HL-60 (cell line): Measurements from ENCODE around the gene NCAPH2.
A peak's percentile ranks its signal among the peaks of the same experiment; 100 is the strongest.

Experiments
- DNase-seq, 2 experiments: peaks; one replicate each; pipeline ENCODE4 v3.0.0-alpha.2; 2010 to 2020; ENCODE audit warnings: low read depth in 1 of 2, low spot score in 1 of 2
- H3K27ac ChIP-seq: fragments of 250-450 bp; sonication (Bioruptor Pico); replicated peaks from 2 replicates; pipeline ENCODE4 v1.5.1; 2020; ENCODE audit warnings: mild to moderate bottlenecking, moderate library complexity
- H3K27me3 ChIP-seq: fragments of 250-450 bp; sonication (Bioruptor Pico); 2 replicates; pipeline ENCODE4 v1.5.1; 2021; ENCODE audit warnings: mild to moderate bottlenecking, moderate library complexity; ENCODE audit not compliant: insufficient read depth, poor library complexity, severe bottlenecking
- H3K4me3 ChIP-seq: replicated peaks from 2 replicates; pipeline ENCODE4 v1.5.1; 2011; ENCODE audit warnings: mild to moderate bottlenecking, control low read depth, low read length; ENCODE audit not compliant: insufficient read depth
- GABPA ChIP-seq: IDR thresholded peaks from 2 replicates; pipeline ENCODE4 v1.6.1; 2012; ENCODE audit warnings: low read depth
- POLR2AphosphoS5 ChIP-seq: IDR thresholded peaks from 2 replicates; pipeline ENCODE4 v1.6.1; 2012; ENCODE audit warnings: low read depth
- SPI1 ChIP-seq: IDR thresholded peaks from 2 replicates; pipeline ENCODE4 v1.6.1; 2012; ENCODE audit warnings: low read depth, mild to moderate bottlenecking, borderline replicate concordance
- TF ChIP-seq, protein P1 (sequence below): IDR thresholded peaks from one replicate; pipeline ENCODE4 v1.5.1; 2011; ENCODE audit warnings: low read length, control low read depth, inconsistent platforms; ENCODE audit not compliant: insufficient read depth
- TF ChIP-seq, protein P2 (sequence below): IDR thresholded peaks from 2 replicates; pipeline ENCODE4 v1.6.1; 2012; ENCODE audit warnings: low read depth; ENCODE audit not compliant: insufficient replicate concordance

Gene NCAPH2

GRCh38 chr22:50476868-50477267 is 31.2 kb upstream of the NCAPH2 start:
- TF ChIP-seq POLR2AphosphoS5 (no peak), GABPA (no peak), SPI1 (no peak)
- TF ChIP-seq, protein P1, sequence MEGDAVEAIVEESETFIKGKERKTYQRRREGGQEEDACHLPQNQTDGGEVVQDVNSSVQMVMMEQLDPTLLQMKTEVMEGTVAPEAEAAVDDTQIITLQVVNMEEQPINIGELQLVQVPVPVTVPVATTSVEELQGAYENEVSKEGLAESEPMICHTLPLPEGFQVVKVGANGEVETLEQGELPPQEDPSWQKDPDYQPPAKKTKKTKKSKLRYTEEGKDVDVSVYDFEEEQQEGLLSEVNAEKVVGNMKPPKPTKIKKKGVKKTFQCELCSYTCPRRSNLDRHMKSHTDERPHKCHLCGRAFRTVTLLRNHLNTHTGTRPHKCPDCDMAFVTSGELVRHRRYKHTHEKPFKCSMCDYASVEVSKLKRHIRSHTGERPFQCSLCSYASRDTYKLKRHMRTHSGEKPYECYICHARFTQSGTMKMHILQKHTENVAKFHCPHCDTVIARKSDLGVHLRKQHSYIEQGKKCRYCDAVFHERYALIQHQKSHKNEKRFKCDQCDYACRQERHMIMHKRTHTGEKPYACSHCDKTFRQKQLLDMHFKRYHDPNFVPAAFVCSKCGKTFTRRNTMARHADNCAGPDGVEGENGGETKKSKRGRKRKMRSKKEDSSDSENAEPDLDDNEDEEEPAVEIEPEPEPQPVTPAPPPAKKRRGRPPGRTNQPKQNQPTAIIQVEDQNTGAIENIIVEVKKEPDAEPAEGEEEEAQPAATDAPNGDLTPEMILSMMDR: no peak
- TF ChIP-seq, protein P2, sequence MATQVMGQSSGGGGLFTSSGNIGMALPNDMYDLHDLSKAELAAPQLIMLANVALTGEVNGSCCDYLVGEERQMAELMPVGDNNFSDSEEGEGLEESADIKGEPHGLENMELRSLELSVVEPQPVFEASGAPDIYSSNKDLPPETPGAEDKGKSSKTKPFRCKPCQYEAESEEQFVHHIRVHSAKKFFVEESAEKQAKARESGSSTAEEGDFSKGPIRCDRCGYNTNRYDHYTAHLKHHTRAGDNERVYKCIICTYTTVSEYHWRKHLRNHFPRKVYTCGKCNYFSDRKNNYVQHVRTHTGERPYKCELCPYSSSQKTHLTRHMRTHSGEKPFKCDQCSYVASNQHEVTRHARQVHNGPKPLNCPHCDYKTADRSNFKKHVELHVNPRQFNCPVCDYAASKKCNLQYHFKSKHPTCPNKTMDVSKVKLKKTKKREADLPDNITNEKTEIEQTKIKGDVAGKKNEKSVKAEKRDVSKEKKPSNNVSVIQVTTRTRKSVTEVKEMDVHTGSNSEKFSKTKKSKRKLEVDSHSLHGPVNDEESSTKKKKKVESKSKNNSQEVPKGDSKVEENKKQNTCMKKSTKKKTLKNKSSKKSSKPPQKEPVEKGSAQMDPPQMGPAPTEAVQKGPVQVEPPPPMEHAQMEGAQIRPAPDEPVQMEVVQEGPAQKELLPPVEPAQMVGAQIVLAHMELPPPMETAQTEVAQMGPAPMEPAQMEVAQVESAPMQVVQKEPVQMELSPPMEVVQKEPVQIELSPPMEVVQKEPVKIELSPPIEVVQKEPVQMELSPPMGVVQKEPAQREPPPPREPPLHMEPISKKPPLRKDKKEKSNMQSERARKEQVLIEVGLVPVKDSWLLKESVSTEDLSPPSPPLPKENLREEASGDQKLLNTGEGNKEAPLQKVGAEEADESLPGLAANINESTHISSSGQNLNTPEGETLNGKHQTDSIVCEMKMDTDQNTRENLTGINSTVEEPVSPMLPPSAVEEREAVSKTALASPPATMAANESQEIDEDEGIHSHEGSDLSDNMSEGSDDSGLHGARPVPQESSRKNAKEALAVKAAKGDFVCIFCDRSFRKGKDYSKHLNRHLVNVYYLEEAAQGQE: no peak
- Histone ChIP-seq H3K27ac (no peak overlapping the region), H3K4me3 (no peak overlapping the region), H3K27me3 (peaks cover 21% of the 10 kb centered on the region)
- DNase-seq: no peak

GRCh38 chr22:50477923-50478322 is 30.1 kb upstream of the NCAPH2 start:
- H3K4me3 ChIP-seq: no peak overlapping the region
- H3K27me3 ChIP-seq: peaks cover 25% of the 10 kb centered on the region
- no peak for TF ChIP-seq POLR2AphosphoS5
- no peak for TF ChIP-seq GABPA
- TF ChIP-seq, protein P2: no peak
- TF ChIP-seq, protein P1: no peak
- TF ChIP-seq SPI1: no peak
- no peak for DNase-seq
- no peak overlapping the region for H3K27ac ChIP-seq

DNA sequence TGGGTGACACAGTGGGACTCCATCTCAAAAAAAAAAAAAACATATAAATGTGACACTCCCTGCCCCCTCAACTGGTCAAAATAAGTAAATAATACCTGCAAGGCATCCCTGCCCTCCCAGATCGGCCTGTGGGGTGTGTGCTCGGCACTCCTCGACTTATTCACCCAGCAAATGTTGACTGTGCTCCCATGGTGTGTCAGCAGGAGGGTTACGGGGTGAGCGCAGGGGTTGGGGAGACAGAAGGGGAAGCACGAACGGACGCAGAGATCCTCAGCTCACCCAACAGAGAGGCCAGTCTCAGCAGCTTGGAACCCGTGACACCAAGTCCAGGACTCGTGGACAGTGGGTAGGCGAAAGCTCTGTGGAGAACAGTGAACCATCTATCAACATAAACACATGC is 28.3 kb upstream of the NCAPH2 start:
- H3K4me3 ChIP-seq: no peak overlapping the region
- H3K27ac ChIP-seq: no peak overlapping the region
- peak in 1 of 2 experiments; percentile 29 for DNase-seq
- peaks cover 25% of the 10 kb centered on the region for H3K27me3 ChIP-seq
- TF ChIP-seq SPI1: no peak

GRCh38 chr22:50481045-50481439 is 27.0 kb upstream of the NCAPH2 start:
- H3K4me3 ChIP-seq: peak overlapping the region; percentile 35
- H3K27ac ChIP-seq: no peak overlapping the region
- no peak for DNase-seq
- H3K27me3 ChIP-seq: peaks cover 25% of the 10 kb centered on the region
- TF ChIP-seq, protein P1: no peak
- TF ChIP-seq POLR2AphosphoS5: no peak
- TF ChIP-seq SPI1: no peak
- no peak for TF ChIP-seq GABPA
- TF ChIP-seq, protein P2: no peak
